Measurements from ENCODE around the gene DIPK1A.

The DIPK1A gene

DNA sequence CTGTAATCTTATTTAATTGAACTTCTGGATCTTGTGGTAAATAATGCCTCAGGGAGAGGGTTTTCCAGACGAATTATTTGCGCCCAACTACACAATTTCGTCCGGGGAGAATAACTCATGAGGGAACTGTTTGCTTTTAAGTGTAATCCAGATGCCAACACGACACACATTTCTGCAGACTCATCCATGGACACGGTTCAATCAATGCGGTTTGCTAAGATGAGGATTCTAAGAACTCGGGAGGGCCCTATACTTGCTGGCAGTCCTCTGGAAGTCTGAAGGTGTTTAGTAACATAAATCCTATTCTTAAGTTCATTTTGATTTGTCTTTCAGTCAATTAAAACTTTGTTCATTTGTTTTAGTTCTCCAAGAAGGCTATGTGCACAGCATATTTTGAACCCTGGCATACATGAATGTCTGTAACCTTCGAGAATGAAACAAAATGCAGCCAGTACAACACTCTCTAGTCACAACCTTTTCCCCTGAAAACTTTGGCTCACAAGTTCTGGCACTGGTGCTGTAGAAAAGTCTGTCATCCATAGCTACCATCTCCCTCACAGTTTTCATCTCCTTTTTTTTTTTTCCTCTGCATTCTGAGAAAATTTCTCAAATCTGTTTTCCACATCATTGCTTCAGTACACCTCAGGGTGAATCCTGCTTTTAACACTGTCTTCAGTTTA is 38.8 kb downstream of the DIPK1A start:
- peaks cover 2% of the 10 kb centered on the region for H3K4me1 Mint-ChIP-seq (ENCODE audit: low read depth)
- H3K36me3 Mint-ChIP-seq (ENCODE audit: low read depth), result peaks cover 21% of the 10 kb centered on the region
- peak overlapping the region; percentile 23 for H3K27ac Mint-ChIP-seq
- no peak overlapping the region for H3K4me3 Mint-ChIP-seq
- peaks cover 6% of the 10 kb centered on the region for H3K9me3 Mint-ChIP-seq
- H3K27me3 Mint-ChIP-seq, result no peaks in the 10 kb centered on the region

DNA sequence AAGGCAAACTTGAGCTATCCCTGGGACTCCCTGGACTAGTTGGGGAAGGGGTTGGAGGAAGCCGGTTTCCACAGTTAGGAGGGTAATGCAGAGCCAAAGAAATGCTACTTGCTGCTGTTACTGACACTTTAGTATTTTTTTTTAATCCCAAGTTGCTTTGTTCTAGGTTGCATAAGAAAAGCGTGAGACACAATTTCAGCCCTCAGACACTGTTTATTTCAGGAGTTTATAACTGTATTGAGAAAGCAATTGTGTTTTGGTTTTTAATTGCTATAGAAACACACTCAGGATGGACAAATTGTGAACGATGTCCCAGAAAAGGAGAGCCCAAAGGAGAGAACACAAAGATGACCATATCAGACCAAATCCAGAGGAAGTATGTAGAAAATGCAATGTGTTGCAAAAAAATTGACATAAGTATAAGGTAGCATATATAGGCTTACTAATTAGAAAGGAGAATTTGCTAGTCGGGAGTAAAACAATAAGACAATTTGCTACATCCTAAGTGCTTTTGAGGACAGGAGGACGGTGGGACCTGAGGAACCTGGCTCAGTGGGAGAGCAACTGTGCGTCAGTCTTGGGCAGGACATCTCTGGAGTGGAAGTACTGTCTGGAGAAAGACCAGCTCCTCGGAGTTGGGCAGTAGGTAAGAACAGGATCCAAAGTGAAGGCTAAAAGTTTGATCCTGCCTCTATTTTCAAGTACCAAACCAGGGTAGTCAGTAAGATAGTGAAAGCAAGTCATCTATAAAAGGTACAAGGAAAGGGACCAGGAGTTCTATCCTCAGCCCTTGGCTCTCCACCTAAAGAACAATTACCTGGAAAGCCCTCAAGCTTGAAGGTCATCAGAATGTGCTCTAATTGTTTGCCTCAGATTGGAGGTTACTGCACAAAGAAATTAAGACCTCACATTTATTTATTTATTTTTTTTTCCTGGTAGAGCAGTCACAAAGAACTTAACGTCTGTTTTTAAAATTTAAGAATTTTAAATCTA is 39.9 kb downstream of the DIPK1A start:
- Mint-ChIP-seq H3K36me3 (ENCODE audit: low read depth) (peaks cover 21% of the 10 kb centered on the region), H3K4me1 (ENCODE audit: low read depth) (peaks cover 3% of the 10 kb centered on the region), H3K4me3 (no peak overlapping the region)

GRCh38 chr1:92916899-92917298 is 44.4 kb downstream of the DIPK1A start:
- Mint-ChIP-seq H3K27ac (no peak overlapping the region), H3K4me3 (no peak overlapping the region), H3K36me3 (ENCODE audit: low read depth) (peaks cover 21% of the 10 kb centered on the region), H3K27me3 (no peaks in the 10 kb centered on the region), H3K4me1 (ENCODE audit: low read depth) (peaks cover 16% of the 10 kb centered on the region), H3K9me3 (peaks cover 6% of the 10 kb centered on the region)

More for the DNA sequence above, 39.9 kb downstream of the DIPK1A start:
- H3K27me3 Mint-ChIP-seq, result no peaks in the 10 kb centered on the region
- H3K27ac Mint-ChIP-seq, result no peak overlapping the region
- H3K9me3 Mint-ChIP-seq, result peaks cover 6% of the 10 kb centered on the region

DNA sequence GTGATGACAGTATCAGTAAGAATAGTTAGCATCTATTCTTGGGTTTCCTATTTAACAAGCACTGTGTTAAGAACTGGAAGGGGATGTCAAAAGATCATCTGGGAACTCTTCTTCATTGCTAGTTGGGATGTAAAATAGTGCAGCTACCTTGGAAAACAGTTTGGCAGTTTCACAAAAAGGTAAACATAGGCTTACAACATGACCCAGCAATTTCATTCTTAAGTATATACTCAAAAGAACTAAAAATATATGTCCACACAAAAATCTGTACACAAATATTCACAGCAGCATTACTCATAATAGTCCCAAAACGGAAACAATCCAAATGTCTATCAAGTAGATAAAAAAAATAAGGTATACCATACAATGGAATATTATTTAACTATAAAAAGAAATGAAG is 45.7 kb downstream of the DIPK1A start:
- Mint-ChIP-seq H3K4me1 (ENCODE audit: low read depth) (peaks cover 16% of the 10 kb centered on the region), H3K36me3 (ENCODE audit: low read depth) (peaks cover 17% of the 10 kb centered on the region), H3K4me3 (no peak overlapping the region), H3K9me3 (peaks cover 4% of the 10 kb centered on the region), H3K27ac (no peak overlapping the region), H3K27me3 (no peaks in the 10 kb centered on the region)

GRCh38 chr1:92913093-92913819 is 48.0 kb downstream of the DIPK1A start:
- Mint-ChIP-seq H3K9me3 (no peaks in the 10 kb centered on the region), H3K27me3 (no peaks in the 10 kb centered on the region), H3K4me3 (no peak overlapping the region), H3K4me1 (ENCODE audit: low read depth) (peaks cover 20% of the 10 kb centered on the region), H3K36me3 (ENCODE audit: low read depth) (peaks cover 15% of the 10 kb centered on the region), H3K27ac (no peak overlapping the region)

- no peak overlapping the region for H3K27ac Mint-ChIP-seq
- H3K36me3 Mint-ChIP-seq (ENCODE audit: low read depth), result peaks cover 20% of the 10 kb centered on the region
- no peaks in the 10 kb centered on the region for H3K9me3 Mint-ChIP-seq
- H3K27me3 Mint-ChIP-seq, result no peaks in the 10 kb centered on the region
- no peak overlapping the region for H3K4me3 Mint-ChIP-seq
- peaks cover 22% of the 10 kb centered on the region for H3K4me1 Mint-ChIP-seq (ENCODE audit: low read depth)
Observed at GRCh38 chr1:92910081-92910480, 51.2 kb downstream of the DIPK1A start.

DNA sequence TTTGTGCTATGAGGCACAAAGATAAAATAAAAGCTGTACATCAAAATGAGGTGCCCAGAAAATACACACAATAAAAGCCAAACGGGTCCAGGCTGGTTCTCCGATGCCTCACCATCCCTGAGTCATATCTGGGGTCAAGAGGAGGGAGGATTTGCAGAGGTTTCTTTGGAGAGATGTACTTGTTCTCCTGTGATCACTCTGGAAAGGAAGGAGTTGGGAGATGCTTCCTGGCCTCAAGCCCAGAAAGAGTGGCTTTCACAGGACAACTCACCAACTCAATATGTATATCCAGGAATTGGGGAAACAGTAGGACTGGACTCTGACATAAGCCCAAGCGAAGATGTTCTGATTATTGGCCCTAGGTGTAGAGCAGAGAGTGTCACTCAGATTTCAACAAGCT is 51.9 kb downstream of the DIPK1A start:
- Mint-ChIP-seq H3K9me3 (no peaks in the 10 kb centered on the region), H3K4me3 (no peak overlapping the region), H3K27ac (no peak overlapping the region), H3K27me3 (no peaks in the 10 kb centered on the region), H3K36me3 (ENCODE audit: low read depth) (peaks cover 23% of the 10 kb centered on the region), H3K4me1 (ENCODE audit: low read depth) (peaks cover 27% of the 10 kb centered on the region)

DNA sequence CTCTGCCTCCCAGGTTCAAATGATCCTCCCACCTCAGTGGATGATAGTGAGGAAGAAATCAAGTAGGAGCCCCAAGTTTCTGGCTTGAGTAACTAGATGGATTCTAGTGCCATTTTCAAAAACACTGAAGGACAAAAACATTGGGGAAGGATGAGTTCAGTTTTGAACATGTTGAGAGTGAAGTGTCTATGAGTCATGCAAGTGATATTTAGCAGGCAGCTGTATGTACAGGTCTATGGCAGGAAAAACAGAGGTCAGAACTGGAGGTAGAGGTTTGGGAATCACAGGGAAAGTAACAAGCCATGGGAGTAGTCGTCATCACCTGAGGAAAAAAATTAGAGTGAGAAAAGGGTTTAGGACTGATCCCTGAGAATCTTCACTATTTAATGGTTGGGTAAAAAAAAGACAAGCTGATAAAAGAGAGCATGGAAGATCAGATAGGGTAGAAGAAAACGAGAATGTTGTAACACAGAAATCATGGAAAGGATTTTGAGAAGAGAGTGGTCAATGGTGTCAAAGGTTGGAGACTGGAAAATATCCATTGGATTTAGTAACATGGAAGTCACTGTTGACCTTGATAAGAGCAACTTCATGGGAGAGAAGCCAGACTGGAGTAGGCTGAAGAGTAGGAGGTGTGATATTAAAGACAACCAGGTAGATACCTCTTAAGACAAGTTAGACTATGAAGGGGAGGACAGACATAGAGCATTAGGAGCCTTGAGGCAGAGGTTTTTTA is 53.1 kb downstream of the DIPK1A start:
- no peaks in the 10 kb centered on the region for H3K27me3 Mint-ChIP-seq

DNA sequence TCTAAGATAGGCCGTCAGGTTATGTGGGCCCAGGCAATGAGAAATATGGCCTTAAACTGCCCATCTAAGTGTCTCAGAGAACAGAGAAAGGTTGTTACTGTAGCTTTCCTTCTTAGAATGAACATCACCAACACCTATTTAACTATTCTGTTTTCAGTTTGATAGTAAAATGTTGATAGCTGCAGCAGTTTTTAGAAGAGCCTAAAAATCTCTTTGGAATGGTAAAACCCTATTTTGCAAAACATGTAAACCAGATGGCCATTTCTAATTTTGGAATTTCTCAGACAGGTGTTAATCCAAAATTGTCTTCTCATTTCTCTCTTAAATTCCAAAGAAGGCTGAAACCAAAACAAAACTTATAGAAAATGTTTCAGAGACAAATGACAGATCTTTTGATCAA is 57.5 kb downstream of the DIPK1A start:
- peaks cover 25% of the 10 kb centered on the region for H3K4me1 Mint-ChIP-seq (ENCODE audit: low read depth)
- H3K27me3 Mint-ChIP-seq, result no peaks in the 10 kb centered on the region
- peaks cover 6% of the 10 kb centered on the region for H3K9me3 Mint-ChIP-seq
- no peak overlapping the region for H3K4me3 Mint-ChIP-seq
- peaks cover 32% of the 10 kb centered on the region for H3K36me3 Mint-ChIP-seq (ENCODE audit: low read depth)
- H3K27ac Mint-ChIP-seq, result no peak overlapping the region

More for the DNA sequence above, 53.1 kb downstream of the DIPK1A start:
- no peaks in the 10 kb centered on the region for H3K9me3 Mint-ChIP-seq
- H3K27ac Mint-ChIP-seq, result peak overlapping the region; percentile 12
- no peak overlapping the region for H3K4me3 Mint-ChIP-seq
- peaks cover 33% of the 10 kb centered on the region for H3K4me1 Mint-ChIP-seq (ENCODE audit: low read depth)
- peaks cover 26% of the 10 kb centered on the region for H3K36me3 Mint-ChIP-seq (ENCODE audit: low read depth)

DNA sequence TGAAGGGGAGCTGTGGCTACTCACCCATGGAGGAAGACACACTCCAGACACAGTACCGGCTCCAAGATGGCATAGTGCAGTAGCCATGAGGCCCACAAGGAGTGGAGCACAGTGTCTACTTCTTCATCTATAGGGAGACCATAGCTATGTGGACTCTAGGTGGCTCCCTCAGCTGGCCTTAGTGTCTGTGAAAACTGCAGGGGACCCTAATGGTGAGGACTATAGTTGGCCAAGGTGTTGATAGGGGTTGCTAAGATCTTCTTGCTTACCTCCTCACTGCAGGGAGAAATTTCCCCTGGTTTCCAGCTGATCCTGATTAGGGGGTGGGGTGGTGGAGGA is 58.9 kb downstream of the DIPK1A start:
- H3K4me1 Mint-ChIP-seq (ENCODE audit: low read depth), result peaks cover 20% of the 10 kb centered on the region
- H3K27me3 Mint-ChIP-seq, result no peaks in the 10 kb centered on the region
- H3K36me3 Mint-ChIP-seq (ENCODE audit: low read depth), result peaks cover 23% of the 10 kb centered on the region
- no peak overlapping the region for H3K4me3 Mint-ChIP-seq
- peaks cover 9% of the 10 kb centered on the region for H3K9me3 Mint-ChIP-seq
- H3K27ac Mint-ChIP-seq, result no peak overlapping the region

DNA sequence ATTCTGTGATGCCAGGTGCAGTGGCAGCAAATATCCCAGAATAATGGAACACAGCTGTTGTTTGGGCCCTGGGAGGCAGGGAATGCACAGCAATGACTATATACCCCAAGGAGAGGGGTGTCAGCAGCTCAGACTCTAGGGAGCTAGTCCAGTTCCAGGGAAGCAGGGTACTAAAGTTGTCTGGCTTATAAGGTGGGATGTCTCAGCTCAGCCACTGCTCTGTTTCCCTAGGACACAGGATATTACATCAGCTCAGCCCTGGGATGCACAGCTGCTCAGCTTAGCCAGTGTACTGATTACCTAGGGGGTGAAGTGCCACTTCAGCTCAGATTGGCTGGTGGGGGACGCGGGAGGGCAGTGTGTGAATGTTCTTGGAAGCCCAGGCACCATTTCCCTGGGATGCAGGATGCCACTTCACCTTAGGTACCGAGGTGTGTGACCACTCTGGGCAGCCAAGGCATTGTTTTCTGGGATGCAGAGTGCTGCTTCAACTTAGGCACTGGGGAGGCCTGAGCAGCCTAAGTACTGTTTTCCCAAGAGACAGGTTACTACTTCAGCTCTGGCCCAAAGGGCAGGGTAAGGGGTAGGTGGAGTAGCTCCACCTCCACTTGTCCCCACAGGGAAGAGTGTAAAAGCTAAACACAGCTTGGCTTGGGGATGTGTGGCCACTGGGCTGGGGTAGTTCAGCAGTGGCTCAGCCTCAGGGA is 59.4 kb downstream of the DIPK1A start:
- Mint-ChIP-seq H3K36me3 (ENCODE audit: low read depth) (peaks cover 23% of the 10 kb centered on the region), H3K4me1 (ENCODE audit: low read depth) (peaks cover 20% of the 10 kb centered on the region), H3K4me3 (no peak overlapping the region), H3K27ac (no peak overlapping the region), H3K9me3 (peaks cover 9% of the 10 kb centered on the region), H3K27me3 (no peaks in the 10 kb centered on the region)

DNA sequence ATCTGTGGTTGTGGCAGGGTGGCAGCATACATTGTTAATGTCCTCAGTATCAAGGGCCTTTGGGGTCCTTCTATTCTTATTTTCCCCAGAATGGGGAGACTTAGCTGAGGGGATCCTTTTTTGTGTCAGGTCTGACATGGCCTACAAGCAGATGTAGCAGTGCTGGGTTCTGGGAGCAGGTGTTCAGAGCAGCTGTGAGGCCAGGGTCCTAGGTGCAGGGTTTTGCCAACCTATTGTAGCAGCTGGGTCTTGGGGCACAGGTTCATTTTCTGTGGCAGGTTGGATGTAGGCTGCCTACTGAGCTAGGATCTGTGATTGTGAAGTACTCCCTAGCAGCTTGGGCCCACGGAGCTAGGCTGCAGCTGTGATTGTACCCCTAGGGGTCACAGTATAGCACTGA is 60.1 kb downstream of the DIPK1A start:
- no peak overlapping the region for H3K4me3 Mint-ChIP-seq
- H3K4me1 Mint-ChIP-seq (ENCODE audit: low read depth), result peaks cover 20% of the 10 kb centered on the region
- no peak overlapping the region for H3K27ac Mint-ChIP-seq
- peaks cover 23% of the 10 kb centered on the region for H3K36me3 Mint-ChIP-seq (ENCODE audit: low read depth)
- H3K27me3 Mint-ChIP-seq, result no peaks in the 10 kb centered on the region
- H3K9me3 Mint-ChIP-seq, result peaks cover 9% of the 10 kb centered on the region

DNA sequence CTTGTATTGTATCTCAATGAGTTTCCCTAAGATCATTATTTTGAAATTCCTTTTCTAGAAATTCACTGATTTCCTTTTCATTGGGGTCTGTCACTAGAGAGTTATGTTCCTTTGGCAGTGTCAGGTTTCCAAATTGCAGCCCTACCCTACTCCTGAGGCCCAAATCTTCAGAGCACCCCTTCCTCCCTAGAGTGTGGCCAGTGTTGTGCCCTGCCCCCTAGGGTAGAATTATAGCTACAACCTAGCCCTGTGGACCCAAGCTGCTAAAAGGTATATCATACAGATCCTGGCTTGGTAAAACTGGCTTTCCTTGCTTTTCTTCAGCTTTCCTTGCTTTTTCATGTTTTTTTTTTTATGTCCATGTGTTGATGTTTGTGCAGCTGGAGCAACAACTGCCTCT is 60.7 kb downstream of the DIPK1A start:
- H3K36me3 Mint-ChIP-seq (ENCODE audit: low read depth), result peaks cover 23% of the 10 kb centered on the region
- peaks cover 20% of the 10 kb centered on the region for H3K4me1 Mint-ChIP-seq (ENCODE audit: low read depth)
- H3K4me3 Mint-ChIP-seq, result no peak overlapping the region
- peaks cover 9% of the 10 kb centered on the region for H3K9me3 Mint-ChIP-seq
- no peaks in the 10 kb centered on the region for H3K27me3 Mint-ChIP-seq
- H3K27ac Mint-ChIP-seq, result no peak overlapping the region

- peaks cover 17% of the 10 kb centered on the region for H3K4me1 Mint-ChIP-seq (ENCODE audit: low read depth)
- peaks cover 9% of the 10 kb centered on the region for H3K9me3 Mint-ChIP-seq
Observed at GRCh38 chr1:92899780-92900179, 61.5 kb downstream of the DIPK1A start.

More at GRCh38 chr1:92899780-92900179, 61.5 kb downstream of the DIPK1A start:
- Mint-ChIP-seq H3K4me3 (no peak overlapping the region), H3K36me3 (ENCODE audit: low read depth) (peaks cover 22% of the 10 kb centered on the region), H3K27ac (no peak overlapping the region), H3K27me3 (no peaks in the 10 kb centered on the region)

Measured in stimulated activated naive CD8-positive, alpha-beta T cell treated with anti-CD3 and anti-CD28 coated beads, Interleukin-15, Interleukin-2, amounts not matched to agents 100 ng/mL and 50 ng/mL, for 24 hours (primary cell).